ENCODE measurements around the gene PXYLP1. TPM values are rescaled to one million over a fixed set of nuclear protein-coding genes. Genes with fewer than 3 reads are reported as not detected.

The PXYLP1 gene
- total RNA-seq, 4 donors from 2014 or later = 7.1 to 13.4 (median 10.3) TPM

DNA sequence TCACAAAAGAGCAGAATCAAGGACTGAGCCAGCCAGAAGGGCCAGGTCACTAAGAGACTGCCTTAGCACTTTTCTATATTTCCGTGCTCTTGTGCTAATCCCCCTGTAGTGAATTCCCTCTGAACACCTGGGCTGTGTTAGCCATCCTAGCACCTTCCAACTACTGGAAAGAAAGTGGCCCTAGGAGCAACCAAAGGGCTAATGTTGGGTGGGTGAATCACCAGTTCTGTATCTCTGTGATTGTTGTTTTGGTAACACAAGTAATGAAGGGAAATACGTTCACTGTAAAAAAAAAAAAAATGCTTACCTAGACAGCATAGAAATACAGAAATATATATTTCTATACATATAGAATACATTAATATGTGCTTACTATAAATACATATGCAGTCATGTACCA lies 43.9 kb downstream of the PXYLP1 start:
- DNase-seq = no peak
- Histone ChIP-seq H3K36me3 (no peaks in the 10 kb centered on the region), H3K9me3 (no peaks in the 10 kb centered on the region), H3K27me3 (no peaks in the 10 kb centered on the region), H3K27ac (no peak overlapping the region), H3K4me1 (peaks cover 0 to 4% of the 10 kb centered on the region in 2 donors), H3K4me3 (replicated peaks in 1 of 3) (no peak overlapping the region)
- WGBS, 2 donors = 48 to 69% methylated on average over 2 of the region's 2 CpGs
- intact Hi-C loops (cut with DNase I) = loop anchor here (5.0 kb wide), 1 partner anchor 43 kb away; the partner anchor contains the start of gene PXYLP1
- TF ChIP-seq, protein P1, sequence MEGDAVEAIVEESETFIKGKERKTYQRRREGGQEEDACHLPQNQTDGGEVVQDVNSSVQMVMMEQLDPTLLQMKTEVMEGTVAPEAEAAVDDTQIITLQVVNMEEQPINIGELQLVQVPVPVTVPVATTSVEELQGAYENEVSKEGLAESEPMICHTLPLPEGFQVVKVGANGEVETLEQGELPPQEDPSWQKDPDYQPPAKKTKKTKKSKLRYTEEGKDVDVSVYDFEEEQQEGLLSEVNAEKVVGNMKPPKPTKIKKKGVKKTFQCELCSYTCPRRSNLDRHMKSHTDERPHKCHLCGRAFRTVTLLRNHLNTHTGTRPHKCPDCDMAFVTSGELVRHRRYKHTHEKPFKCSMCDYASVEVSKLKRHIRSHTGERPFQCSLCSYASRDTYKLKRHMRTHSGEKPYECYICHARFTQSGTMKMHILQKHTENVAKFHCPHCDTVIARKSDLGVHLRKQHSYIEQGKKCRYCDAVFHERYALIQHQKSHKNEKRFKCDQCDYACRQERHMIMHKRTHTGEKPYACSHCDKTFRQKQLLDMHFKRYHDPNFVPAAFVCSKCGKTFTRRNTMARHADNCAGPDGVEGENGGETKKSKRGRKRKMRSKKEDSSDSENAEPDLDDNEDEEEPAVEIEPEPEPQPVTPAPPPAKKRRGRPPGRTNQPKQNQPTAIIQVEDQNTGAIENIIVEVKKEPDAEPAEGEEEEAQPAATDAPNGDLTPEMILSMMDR (IDR thresholded peaks at IDR 0.05) = no peak
- no peak for TF ChIP-seq POLR2A (IDR thresholded peaks at IDR 0.05)

DNA sequence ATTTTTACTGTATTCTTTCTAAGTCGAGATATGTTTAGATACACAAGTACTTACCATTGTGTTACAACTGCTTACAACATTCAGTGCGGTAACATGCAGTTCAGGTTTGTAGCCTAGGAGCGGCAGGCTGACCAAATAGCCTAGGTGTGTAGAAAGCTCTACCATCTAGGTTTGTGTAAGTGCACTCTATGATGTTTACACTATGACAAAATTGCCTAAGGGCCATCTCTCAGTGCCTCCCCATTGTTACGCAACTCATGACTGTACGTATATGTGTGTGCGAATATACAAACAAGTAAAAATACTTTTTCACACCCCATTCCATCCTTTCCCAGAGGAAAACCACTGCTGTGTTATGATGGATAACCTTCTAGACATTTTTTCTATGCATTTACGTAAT lies 44.3 kb downstream of the PXYLP1 start:
- intact Hi-C loops (cut with DNase I) = loop anchor here (5.0 kb wide), 1 partner anchor 44 kb away; the partner anchor contains the start of gene PXYLP1
- 93 to 95% methylated on average over 7 of the region's 7 CpGs for WGBS, 2 donors

DNA sequence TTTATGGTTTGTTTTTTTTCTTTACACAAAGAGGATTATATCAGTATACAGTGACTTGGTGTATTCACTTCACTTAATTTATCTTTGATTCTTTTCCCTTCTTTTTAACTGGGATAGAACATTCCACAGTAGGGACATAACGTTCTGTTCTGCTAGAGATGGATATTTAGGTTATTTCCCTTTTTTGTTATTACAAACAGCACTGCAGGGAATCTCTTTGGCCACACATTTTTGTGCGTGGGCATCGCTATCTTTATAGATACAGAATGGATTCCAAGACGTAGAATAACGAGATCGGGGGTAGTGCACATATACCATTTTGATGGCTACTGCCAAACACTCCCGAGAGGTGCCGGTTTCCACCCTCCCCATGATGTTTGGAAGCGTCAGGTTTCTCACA lies 44.8 kb downstream of the PXYLP1 start:
- Histone ChIP-seq H3K36me3 (no peaks in the 10 kb centered on the region), H3K4me1 (peaks cover 0 to 4% of the 10 kb centered on the region in 2 donors), H3K27me3 (no peaks in the 10 kb centered on the region), H3K27ac (no peak overlapping the region), H3K9me3 (no peaks in the 10 kb centered on the region), H3K4me3 (replicated peaks in 1 of 3) (no peak overlapping the region)
- TF ChIP-seq, protein P1 (IDR thresholded peaks at IDR 0.05) = no peak
- no peak for TF ChIP-seq POLR2A (IDR thresholded peaks at IDR 0.05)
- 89 to 91% methylated on average over 9 of the region's 9 CpGs for WGBS, 2 donors
- no peak for DNase-seq
- intact Hi-C loops (cut with DNase I) = loop anchor here (5.0 kb wide), 1 partner anchor 44 kb away; the partner anchor contains the start of gene PXYLP1

More for the DNA sequence above, 44.3 kb downstream of the PXYLP1 start:
- no peak overlapping the region for H3K27ac ChIP-seq
- H3K9me3 ChIP-seq = no peaks in the 10 kb centered on the region
- no peak for DNase-seq
- H3K36me3 ChIP-seq = no peaks in the 10 kb centered on the region
- TF ChIP-seq, protein P1 (IDR thresholded peaks at IDR 0.05) = no peak
- TF ChIP-seq POLR2A (IDR thresholded peaks at IDR 0.05) = no peak
- no peak overlapping the region for H3K4me3 ChIP-seq (replicated peaks in 1 of 3)
- no peaks in the 10 kb centered on the region for H3K27me3 ChIP-seq
- peaks cover 0 to 4% of the 10 kb centered on the region in 2 donors for H3K4me1 ChIP-seq

DNA sequence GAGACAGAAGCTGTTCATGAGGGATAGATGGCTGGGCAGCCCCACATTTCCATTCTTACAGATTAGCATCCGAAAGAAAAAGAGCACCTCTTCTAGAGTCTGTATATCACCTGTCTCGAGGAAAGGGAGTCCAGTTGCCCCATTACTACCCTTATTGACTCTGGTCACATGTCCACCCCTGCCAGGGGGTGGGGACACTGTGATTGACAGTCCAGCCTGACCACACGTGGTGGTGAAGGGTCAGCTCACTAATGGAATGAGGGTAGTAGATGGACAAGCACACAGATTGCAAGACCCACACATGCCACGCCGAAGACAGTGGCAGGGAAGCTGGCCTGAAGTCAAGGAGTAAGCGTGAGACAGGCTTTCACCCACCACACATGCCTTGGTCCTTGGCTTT lies 45.8 kb downstream of the PXYLP1 start:
- no peak overlapping the region for H3K27ac ChIP-seq

More for the DNA sequence above, 45.8 kb downstream of the PXYLP1 start:
- 75% methylated on average over 6 of the region's 6 CpGs for WGBS, 2 donors
- Histone ChIP-seq H3K4me3 (replicated peaks in 1 of 3) (no peak overlapping the region), H3K27me3 (no peaks in the 10 kb centered on the region), H3K9me3 (no peaks in the 10 kb centered on the region), H3K4me1 (peaks cover 0 to 4% of the 10 kb centered on the region in 2 donors), H3K36me3 (no peaks in the 10 kb centered on the region)
- no peak for DNase-seq
- TF ChIP-seq POLR2A (IDR thresholded peaks at IDR 0.05) = no peak
- TF ChIP-seq, protein P1 (IDR thresholded peaks at IDR 0.05) = no peak
- intact Hi-C loops (cut with DNase I) = loop anchor here (5.0 kb wide), 1 partner anchor 45 kb away; the partner anchor contains the start of gene PXYLP1

All from thyroid gland (tissue), 4 donors.